Measurements from ENCODE around the gene NCAM2.

- TF ChIP-seq CTCF (IDR thresholded peaks at IDR 0.05; ENCODE audit: low read length) (no peak), EZH2 (IDR thresholded peaks at IDR 0.05; ENCODE audit: borderline replicate concordance, low read length) (no peak)
These were observed 270.7 kb downstream of the NCAM2 start for GRCh38 chr21:21268885-21269284.

Data from OCI-LY1 (cell line).